HUES64 (cell line): ENCODE measurements around the gene BCAP29.
A peak's percentile ranks its signal among the peaks of the same experiment; 100 is the strongest.

Experiments
- H3K27ac ChIP-seq: 2 replicates; pipeline ENCODE4 v1.7.0; 2013; ENCODE audit warnings: low read depth, low read length, inconsistent platforms
- H3K27me3 ChIP-seq: 2 replicates; pipeline ENCODE4 v1.6.1; 2013; ENCODE audit warnings: mild to moderate bottlenecking, low read length; ENCODE audit not compliant: insufficient read depth
- H3K36me3 ChIP-seq: 2 replicates; pipeline ENCODE4 v1.6.1; 2013; ENCODE audit warnings: mild to moderate bottlenecking, low read length; ENCODE audit not compliant: insufficient read depth
- H3K4me1 ChIP-seq: 2 replicates; pipeline ENCODE4 v1.6.1; 2013; ENCODE audit warnings: mild to moderate bottlenecking, low read length, moderate library complexity; ENCODE audit not compliant: insufficient read depth
- H3K4me3 ChIP-seq: 2 replicates; pipeline ENCODE4 v1.5.1; 2013; ENCODE audit warnings: mild to moderate bottlenecking, low read length, moderate library complexity
- H3K9ac ChIP-seq: 2 replicates; pipeline ENCODE4 v1.6.1; 2013; ENCODE audit warnings: mild to moderate bottlenecking, low read depth, low read length
- H3K9me3 ChIP-seq: 2 replicates; pipeline ENCODE4 v1.6.1; 2013; ENCODE audit warnings: low read depth, low read length; ENCODE audit not compliant: insufficient read depth
- WGBS: fragments of 150-250, 120-280 bp; methylation state at CpG from one replicate; pipeline ENCODE4 v1.1.7; 2013; ENCODE audit warnings: missing lambda C conversion rate; 5-methylcytosine and 5-hydroxymethylcytosine counted together

Gene BCAP29

GRCh38 chr7:107652642-107653041, 72.6 kb downstream of the BCAP29 start:
- H3K9ac ChIP-seq: no peak overlapping the region
- no peak overlapping the region for H3K4me3 ChIP-seq
- H3K27ac ChIP-seq: no peak overlapping the region
- 96% methylated on average over 5 of the region's 5 CpGs for WGBS
- no peaks in the 10 kb centered on the region for H3K4me1 ChIP-seq
- peaks cover 12% of the 10 kb centered on the region for H3K9me3 ChIP-seq
- peaks cover 6% of the 10 kb centered on the region; the same call in 1 of the 2 replicates for H3K27me3 ChIP-seq
- H3K36me3 ChIP-seq: no peaks in the 10 kb centered on the region

GRCh38 chr7:107658467-107658866, 78.4 kb downstream of the BCAP29 start:
- H3K27me3 ChIP-seq: peaks cover 65% of the 10 kb centered on the region

GRCh38 chr7:107659666-107660065, 79.6 kb downstream of the BCAP29 start:
- no peak overlapping the region for H3K4me3 ChIP-seq
- no peak overlapping the region for H3K27ac ChIP-seq
- 0 out of 2 replicates have a peak, but pooled peaks cover 4% of the 10 kb centered on the region for H3K4me1 ChIP-seq
- no peak overlapping the region for H3K9ac ChIP-seq
- H3K27me3 ChIP-seq: peaks cover 76% of the 10 kb centered on the region
- no peaks in the 10 kb centered on the region for H3K36me3 ChIP-seq
- 54% methylated on average over 4 of the region's 4 CpGs for WGBS
- no peaks in the 10 kb centered on the region for H3K9me3 ChIP-seq

More at GRCh38 chr7:107658467-107658866, 78.4 kb downstream of the BCAP29 start:
- Histone ChIP-seq H3K36me3 (no peaks in the 10 kb centered on the region), H3K4me3 (no peak overlapping the region), H3K4me1 (0 out of 2 replicates have a peak, but pooled peaks cover 4% of the 10 kb centered on the region), H3K9ac (no peak overlapping the region), H3K9me3 (no peaks in the 10 kb centered on the region), H3K27ac (no peak overlapping the region)

- 3% methylated on average over 37 of the region's 37 CpGs for WGBS
- H3K27me3 ChIP-seq: peaks cover 83% of the 10 kb centered on the region
- no peak within 1 kb of the TSS for H3K9ac ChIP-seq
- 0 out of 2 replicates have a peak, but pooled peaks cover 4% of the 10 kb centered on the region for H3K4me1 ChIP-seq
- no peaks in the 10 kb centered on the region for H3K36me3 ChIP-seq
- H3K27ac ChIP-seq: no peak within 1 kb of the TSS
- H3K4me3 ChIP-seq: peak within 1 kb of the TSS; percentile 49
- no peaks in the 10 kb centered on the region for H3K9me3 ChIP-seq
These were observed 80.5 kb downstream of the BCAP29 start, which contains the start of gene SLC26A4 for GRCh38 chr7:107660381-107661080. Gene SLC26A4 (plus strand): TSS chr7:107660828. CDS start chr7:107661642, 814 bp downstream.

- Histone ChIP-seq H3K4me3 (peak overlapping the region; percentile 49), H3K4me1 (0 out of 2 replicates have a peak, but pooled peaks cover 4% of the 10 kb centered on the region), H3K9me3 (no peaks in the 10 kb centered on the region), H3K36me3 (no peaks in the 10 kb centered on the region), H3K27ac (no peak overlapping the region), H3K9ac (no peak overlapping the region), H3K27me3 (peaks cover 86% of the 10 kb centered on the region)
- under 1% methylated on average over 73 of the region's 73 CpGs for WGBS
These were observed 81.2 kb downstream of the BCAP29 start for GRCh38 chr7:107661081-107661864.

- H3K9ac ChIP-seq: no peak overlapping the region
- no peak overlapping the region for H3K27ac ChIP-seq
- 0 out of 2 replicates have a peak, but pooled peaks cover 4% of the 10 kb centered on the region for H3K4me1 ChIP-seq
- no peaks in the 10 kb centered on the region for H3K9me3 ChIP-seq
- no peaks in the 10 kb centered on the region for H3K36me3 ChIP-seq
- peak overlapping the region; percentile 49 for H3K4me3 ChIP-seq
- WGBS: 9% methylated on average over 20 of the region's 20 CpGs
- H3K27me3 ChIP-seq: peaks cover 86% of the 10 kb centered on the region
These were observed 81.9 kb downstream of the BCAP29 start for GRCh38 chr7:107661865-107662379.

- H3K27me3 ChIP-seq: peaks cover 74% of the 10 kb centered on the region
- H3K27ac ChIP-seq: no peak overlapping the region
- no peaks in the 10 kb centered on the region for H3K9me3 ChIP-seq
- 74% methylated on average over 4 of the region's 4 CpGs for WGBS
- 0 out of 2 replicates have a peak, but pooled peaks cover 4% of the 10 kb centered on the region for H3K4me1 ChIP-seq
- no peak overlapping the region for H3K9ac ChIP-seq
- no peaks in the 10 kb centered on the region for H3K36me3 ChIP-seq
- H3K4me3 ChIP-seq: no peak overlapping the region
These were observed 83.2 kb downstream of the BCAP29 start for GRCh38 chr7:107663196-107663595.

GRCh38 chr7:107666790-107667189, 86.7 kb downstream of the BCAP29 start:
- Histone ChIP-seq H3K4me3 (no peak overlapping the region), H3K4me1 (0 out of 2 replicates have a peak, but pooled peaks cover 4% of the 10 kb centered on the region), H3K27me3 (peaks cover 39% of the 10 kb centered on the region), H3K27ac (no peak overlapping the region), H3K9ac (no peak overlapping the region), H3K9me3 (no peaks in the 10 kb centered on the region), H3K36me3 (no peaks in the 10 kb centered on the region)
- whole genome bisulfite sequencing: 86% methylated on average over 1 of the region's 1 CpG

- Histone ChIP-seq H3K4me1 (no peaks in the 10 kb centered on the region), H3K36me3 (no peaks in the 10 kb centered on the region), H3K27ac (no peak overlapping the region), H3K4me3 (no peak overlapping the region), H3K27me3 (peaks cover 33% of the 10 kb centered on the region), H3K9me3 (no peaks in the 10 kb centered on the region), H3K9ac (no peak overlapping the region)
- 89% methylated on average over 3 of the region's 3 CpGs for WGBS
These were observed 87.3 kb downstream of the BCAP29 start for GRCh38 chr7:107667341-107667740.

- Histone ChIP-seq H3K9ac (no peak overlapping the region), H3K27ac (no peak overlapping the region), H3K4me3 (no peak overlapping the region), H3K4me1 (no peaks in the 10 kb centered on the region), H3K9me3 (no peaks in the 10 kb centered on the region), H3K27me3 (peaks cover 24% of the 10 kb centered on the region), H3K36me3 (no peaks in the 10 kb centered on the region)
- WGBS: 89% methylated on average over 3 of the region's 4 CpGs
These were observed 88.2 kb downstream of the BCAP29 start for GRCh38 chr7:107668296-107668695.
